GM19025 (cell line): Measurements from ENCODE around the gene FILIP1L.

Source experiments
- ATAC-seq: cut with Tn5 transposase; IDR thresholded peaks from one replicate; pipeline ENCODE4 v1.9.1; 2021; ENCODE audit warnings: mild to moderate bottlenecking, low read depth, moderate library complexity; ENCODE audit not compliant: unreplicated experiment

Gene FILIP1L

DNA sequence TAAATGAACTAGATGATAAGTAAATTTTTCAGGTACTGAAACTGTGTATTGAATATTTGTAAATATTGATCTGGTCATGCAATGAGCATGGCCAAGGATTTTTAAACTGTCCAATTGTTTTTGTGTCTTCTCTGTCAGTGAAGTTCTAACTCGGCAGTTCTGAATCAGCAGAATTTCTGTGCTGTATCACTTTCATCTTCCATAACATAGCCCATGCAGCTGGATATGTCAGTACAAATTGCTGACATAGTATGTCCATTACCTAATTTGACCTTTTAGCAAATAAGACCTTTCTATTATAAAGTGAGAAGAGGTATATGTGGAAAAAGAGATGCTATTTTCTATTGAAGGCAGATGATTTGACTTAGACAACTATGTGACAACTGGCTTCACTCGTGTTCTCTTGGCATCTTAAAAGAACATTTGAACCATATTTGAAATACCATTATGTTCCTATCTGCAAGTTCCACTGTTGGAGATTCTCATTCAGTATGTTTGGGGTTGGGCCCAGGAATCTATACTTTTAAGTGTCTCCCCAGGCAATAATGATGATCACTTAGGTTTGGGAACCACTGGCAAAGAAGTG is 206.2 kb downstream of the FILIP1L start:
- no peak for ATAC-seq

DNA sequence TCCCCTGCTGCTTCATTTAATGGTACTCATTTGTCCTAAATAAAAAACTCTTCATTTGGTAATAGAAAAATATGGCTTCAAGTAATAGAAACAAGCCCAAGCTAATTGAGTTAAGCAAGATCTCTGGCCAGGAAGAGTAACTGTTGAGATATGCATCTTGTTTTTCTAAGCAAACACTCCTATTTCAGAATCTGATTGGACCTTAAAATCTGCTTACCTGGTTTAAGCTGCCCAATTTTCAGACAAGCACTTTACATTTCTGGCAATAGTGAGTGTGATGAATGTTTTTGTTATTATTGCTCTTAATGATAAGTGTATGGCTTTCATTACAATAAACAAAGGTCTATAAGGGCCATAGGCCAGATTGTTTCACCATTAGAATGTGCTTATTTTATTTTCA is 210.4 kb downstream of the FILIP1L start:
- ATAC-seq: no peak

DNA sequence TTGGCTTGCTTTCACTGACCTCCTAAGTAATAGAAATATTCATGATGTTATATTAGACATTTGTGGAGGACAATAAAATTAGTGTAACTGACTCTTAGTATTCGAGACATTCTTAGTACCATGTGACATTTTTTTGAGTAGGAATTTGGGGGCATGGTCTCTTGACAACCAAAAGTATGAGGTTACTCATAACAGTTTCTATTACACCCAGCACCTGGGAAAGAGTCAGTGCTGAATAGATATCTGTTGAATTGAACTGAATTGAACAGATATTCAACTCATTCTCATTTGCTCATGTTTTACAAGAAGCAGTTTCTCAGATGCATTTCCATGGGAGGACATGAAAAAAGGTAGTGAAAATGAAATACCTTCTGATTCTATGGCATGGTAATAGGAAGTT is 212.2 kb downstream of the FILIP1L start:
- ATAC-seq: no peak

DNA sequence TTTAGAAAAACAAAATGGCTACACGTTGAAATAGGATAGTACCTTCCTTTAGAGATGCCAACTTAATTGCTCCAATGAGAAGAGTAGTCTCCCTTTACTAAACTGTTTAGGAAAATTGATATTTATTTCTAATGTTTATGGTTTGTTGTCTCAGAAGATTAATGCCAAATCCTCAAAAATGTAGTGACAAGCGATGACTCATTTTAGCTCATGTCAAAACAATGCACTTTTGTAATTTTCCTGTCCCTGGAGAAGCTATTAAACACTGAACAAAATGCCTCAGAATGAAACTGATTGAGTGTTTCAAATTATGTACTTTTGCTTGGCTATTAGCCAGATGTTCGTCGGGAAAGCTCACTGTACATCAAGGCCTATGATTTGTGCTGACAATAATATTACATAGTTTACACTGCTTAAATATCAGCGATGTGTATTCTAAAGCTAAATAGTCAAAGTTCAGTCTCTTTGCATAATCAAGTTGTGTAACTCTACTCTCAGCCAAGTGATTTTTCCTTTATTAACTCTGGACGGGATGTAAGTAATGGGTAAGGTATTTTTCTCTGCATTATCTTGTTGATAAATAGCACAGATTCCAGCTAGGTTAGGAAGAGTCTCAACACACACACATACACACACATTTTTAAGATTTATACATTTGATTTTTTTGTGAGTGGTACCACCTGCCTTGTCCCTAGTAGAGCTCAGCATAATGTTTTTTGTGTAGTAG is 212.9 kb downstream of the FILIP1L start:
- ATAC-seq: no peak

DNA sequence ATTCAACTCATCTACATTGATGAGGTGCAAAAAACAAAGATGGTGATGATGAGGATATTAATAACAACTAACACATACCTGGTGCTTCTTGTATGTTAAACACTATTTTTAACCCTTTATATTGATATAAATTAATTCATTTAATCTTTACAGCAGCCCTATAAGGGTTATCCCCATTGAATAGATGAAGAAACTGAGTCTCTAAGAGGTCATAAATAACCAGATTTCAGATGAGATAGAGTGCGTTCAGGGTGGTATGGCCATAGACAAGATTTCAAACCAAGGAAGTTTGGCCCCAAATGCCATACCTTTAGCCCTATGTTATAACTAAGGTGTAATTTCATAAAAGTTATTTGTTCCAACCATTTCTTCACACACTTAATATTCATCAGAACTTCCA is 214.1 kb downstream of the FILIP1L start:
- ATAC-seq: no peak

DNA sequence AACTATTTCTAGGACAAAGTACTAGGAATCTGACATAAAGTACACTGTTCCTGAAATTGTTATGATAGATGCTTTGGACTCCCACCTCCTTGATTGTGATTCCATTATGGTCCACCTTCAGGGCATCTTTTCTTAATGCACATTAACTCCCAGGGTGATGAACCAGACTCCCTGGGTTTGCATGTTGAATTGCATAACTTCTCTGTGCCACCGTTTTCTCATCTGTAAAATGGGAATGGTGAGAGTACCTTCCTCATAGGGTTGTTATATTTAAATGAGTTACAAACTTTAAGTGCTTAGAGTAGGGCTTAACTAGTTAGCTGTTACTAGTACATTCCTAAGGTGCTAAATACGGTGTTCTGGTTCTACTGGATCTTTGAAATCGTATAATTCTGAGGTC is 214.7 kb downstream of the FILIP1L start:
- ATAC-seq: no peak

DNA sequence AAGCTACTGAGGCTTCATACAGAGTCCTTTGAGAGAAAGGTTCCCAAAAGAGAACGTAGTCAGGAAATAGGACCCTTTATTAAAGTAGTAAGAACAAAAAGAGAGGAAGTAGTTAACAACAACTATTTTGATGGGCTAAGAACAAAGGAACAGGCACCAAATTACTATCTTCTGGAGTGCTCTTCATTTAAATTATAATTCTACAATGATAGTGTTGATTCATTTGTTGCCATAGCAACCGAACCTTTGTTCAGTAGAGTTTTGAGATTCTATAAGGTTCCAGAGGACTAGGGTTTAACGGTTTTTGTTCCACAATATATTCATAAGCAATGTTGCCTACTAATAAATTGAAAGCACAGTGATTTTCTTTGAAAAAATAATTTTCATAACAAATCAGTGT is 217.8 kb downstream of the FILIP1L start:
- ATAC-seq: no peak

DNA sequence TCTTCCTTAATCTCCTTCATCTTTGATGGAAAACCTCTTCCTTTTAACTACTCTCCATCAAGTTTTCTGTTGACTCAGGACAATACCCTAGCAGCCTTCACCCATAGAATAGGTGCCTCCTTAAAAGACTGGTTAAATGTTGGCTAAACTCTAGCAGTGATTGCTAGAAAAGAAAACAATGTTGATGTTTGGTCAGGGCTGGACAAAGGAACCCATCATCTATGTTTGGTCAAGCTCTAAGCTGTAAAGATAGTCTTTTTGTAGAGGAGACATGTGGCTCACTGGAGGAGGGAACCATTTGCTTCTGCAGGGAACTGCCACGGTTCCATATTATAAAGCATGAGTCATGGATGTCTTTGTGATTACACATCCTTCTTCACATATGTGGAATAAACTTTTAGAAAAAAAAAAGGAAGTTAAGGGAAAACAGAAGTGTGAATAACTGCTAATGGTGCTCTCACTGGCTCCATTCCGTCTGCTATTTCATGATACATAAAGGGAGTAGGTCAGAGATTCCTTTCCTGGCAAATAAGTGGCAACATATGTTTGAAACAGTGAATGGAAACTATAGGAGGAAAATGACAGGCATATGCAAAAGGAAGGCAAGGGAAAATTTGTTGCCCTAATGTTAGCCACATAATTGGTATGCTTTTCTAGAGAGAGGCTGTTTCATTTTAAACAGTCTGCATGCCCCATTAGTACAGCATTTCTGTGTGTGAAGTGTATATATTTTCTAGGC is 218.4 kb downstream of the FILIP1L start:
- ATAC-seq: no peak

DNA sequence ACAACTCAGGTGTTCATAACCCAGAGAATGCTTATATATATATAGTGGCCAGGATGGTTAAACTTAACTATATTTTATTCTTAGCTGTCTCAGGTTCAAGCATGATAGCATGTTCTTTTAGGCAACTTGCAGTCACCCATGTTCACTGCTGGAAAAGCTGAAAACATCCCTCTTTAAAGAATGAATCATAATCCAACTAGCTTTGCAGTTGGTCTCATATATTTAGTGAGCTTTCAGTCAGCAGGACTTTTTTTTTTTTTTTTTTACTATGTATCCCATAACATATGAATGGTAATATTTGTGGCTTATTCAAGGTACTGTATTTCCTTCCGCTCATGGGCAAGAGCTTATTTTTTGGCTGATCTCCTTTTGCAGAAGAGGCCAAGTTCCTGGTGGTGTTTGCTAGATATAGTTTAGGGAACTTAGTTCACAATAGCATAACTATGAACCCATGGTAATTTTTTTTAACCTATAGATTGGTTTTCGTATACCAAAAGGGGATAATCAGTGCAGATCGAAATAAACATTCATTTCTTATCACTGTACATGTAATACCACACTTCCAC is 219.1 kb downstream of the FILIP1L start:
- no peak for ATAC-seq

DNA sequence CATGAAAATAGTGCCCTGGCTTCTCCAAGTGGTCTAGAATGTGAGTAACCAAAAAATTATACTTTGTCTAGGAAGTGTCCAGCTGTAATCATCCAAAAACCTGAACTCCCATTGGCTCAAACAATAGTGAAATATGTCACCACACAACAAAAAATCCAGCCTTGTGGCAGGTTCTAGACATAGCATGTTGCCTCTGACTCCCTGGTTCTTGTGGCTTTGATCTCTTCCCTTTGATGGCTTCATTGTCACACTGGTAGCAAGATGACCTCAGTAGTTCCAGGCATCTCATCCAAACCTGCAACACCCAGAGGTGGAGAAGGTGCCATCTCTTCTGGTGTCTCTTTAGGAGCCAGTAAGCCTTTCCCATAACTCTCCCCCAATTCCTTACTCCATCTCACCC is 222.0 kb downstream of the FILIP1L start:
- no peak for ATAC-seq

DNA sequence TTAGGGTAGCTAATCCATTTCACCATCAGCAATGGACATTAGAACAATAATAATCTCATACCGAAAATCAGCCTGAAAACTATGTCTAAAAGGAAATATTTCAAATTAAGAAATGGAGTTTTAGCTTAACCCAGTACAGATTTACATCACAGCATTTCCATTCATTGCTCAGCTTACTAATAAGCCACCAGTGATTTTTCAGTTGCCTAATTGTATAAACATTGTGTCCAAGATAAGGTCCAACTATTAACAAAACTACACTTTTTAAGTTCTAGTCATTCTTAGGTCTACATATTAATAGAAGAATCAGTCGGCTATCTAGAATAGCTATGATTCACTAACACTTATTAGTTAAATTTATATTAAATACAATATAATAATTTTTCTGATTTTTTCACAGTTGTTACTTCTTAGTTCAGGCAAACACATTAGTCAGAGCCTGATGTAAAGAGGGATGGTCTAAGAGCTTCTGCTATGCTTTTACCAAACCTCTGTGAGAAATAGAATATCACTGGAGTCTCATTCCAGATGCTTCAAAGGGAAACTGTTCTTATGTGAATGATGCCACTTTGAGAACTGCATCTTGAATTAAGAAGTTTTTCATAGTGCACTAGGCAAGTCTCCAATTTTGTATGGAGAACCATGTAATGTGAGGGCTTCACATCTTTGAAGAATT is 222.6 kb downstream of the FILIP1L start:
- ATAC-seq: no peak

DNA sequence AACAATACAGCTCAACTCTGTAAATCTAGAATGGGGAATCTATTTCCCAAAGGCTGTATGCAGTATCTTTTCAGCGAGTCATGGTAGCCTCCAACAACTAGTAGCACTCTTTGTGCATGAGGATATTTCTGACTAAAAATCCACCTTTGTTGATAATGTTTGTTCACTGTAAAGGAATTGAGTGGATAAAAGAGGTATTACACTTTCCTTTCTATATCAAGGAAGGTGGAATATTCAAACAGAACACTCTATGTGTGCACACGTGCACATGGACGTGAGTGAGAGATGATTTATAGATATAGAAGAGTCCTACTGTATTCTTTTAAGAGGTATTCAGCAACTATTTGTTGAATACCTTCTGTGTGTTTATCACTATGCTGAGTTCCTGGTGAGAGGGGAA is 228.4 kb downstream of the FILIP1L start:
- no peak for ATAC-seq

DNA sequence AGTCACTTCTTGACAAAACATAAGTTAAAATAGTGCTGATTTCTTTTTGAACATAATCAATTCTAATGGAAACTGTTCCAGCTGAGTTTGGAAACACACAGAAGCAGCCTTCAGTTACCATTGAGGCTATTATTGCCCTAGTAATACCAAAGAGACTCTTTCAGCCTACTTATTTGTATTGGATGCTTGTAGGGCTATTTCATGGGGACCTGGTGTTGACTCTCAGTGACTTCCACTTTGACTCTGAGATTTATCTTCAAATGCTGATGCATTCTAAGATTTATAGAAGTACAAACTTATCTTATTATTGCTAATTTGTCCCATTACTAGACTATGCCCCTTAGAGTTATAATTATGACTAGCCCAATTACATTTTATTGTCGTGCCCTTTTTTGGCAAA is 229.2 kb downstream of the FILIP1L start:
- no peak for ATAC-seq

DNA sequence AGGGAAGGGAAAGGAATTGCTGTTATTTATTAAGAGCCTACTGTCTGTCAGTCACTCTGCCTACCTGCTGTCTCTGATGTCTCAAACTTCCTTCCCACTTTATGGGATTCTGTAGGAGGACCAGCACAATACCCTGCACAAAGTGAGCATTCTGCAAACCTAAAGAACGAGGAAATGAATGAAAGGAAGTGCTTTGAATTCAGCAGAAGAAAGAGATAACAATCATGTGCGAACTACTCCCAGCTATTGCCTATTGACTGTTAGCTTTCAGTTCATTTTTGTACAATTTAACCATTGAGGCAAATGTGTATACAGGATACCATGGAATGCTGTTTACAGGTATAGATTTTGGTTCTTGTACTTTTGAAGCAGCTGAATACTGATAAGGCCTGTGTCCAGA is 229.8 kb downstream of the FILIP1L start:
- ATAC-seq: no peak

DNA sequence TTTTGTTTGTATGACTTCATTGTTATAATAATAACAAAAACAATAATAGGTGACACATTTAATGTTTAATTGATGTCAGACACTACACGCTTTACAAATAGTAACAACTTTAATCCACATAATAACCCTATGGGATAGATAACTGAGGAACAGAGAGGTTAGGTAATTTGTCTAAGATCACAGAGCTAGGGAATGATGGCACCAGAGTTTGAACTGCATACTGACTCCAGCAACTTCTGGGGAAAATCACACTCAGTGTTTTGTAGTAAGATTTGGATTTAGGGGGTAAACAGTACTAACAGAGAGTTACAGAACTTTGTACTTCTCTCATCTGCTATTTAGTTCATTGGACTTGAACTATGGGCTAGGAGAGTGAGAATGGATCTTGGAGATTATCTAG is 230.6 kb downstream of the FILIP1L start:
- ATAC-seq: no peak

DNA sequence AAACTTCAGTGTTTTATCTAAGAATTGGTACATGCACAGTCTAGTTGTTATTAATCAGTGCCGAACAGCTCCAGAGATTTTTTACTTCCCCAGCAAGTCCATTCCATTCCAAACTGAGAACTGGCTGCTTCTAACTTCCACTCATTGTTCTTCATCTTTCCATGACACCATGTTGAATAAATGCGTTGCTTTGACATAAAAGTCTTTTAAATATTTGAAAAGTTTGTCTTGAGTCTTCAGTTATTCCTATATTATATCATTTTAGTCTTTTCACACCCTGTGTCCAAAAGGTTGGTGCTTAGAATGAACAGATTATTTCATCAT is 231.2 kb downstream of the FILIP1L start:
- no peak for ATAC-seq

DNA sequence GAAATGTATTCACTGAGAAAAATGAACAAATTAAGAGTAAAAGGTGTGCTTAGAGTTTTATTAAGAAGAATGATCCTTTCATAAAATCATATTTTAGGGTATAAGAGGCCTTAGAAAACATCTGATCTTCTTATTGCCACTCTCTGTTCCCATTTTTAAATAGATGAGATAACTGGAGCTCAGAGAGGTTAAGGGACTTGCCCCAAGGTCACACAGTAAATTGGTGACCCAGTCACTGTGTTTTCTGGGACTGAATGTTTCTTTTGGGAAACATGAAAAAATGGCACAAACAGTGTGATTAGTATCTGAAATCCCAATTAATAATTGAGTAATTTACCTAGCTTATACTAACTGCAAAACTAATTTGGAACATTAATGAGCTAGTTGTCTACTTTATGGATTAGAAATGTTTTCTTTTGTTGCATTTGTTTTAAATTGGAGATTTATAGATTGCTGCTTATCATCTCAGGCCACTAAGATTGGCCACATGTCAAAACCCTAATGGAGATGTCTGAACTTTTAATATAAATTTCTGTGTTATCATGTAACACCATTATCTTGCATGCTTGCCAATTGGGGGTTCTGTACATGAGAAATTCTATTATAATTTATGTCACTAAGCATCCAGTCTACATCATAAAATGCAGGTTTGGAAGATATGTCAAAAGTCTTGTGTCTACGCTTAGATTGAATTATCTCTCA is 231.7 kb downstream of the FILIP1L start:
- ATAC-seq: no peak

DNA sequence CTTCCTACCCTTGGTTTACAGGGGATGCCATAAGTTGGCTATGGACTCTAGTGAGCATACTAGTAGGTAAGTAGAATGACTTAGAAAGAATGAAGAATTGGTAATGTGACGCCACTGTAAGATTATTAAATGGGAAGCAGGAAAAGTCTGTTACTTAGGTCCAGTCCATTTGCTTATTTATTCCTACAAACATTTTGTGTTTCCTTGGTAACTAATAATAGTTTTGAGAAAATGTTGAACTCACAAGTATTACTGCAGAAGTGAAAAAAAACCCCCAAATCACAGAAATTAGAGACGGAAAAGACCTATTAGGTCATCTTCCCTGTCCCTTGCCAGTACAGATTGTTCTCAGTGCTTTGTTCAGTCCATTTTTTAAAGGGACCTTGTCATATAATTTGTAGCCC is 233.2 kb downstream of the FILIP1L start:
- no peak for ATAC-seq

DNA sequence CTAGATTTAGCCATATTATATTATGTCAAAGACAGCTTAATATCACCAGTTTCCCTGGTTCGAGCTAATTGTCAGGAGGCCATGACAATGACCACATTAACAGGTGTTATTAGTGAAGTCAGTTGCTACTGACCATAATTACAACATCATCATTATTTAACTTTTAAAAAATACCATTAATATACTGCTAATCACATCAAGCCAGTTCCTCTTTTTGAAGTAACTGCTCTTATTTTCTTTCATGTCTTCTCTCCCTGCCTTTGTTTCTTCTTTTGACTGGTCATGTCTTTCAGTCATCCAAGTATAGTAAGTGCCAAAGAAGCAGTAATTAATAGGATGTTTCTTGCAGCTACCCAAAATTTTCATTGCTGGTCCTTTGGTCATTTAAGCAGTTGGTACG is 235.0 kb downstream of the FILIP1L start:
- no peak for ATAC-seq

DNA sequence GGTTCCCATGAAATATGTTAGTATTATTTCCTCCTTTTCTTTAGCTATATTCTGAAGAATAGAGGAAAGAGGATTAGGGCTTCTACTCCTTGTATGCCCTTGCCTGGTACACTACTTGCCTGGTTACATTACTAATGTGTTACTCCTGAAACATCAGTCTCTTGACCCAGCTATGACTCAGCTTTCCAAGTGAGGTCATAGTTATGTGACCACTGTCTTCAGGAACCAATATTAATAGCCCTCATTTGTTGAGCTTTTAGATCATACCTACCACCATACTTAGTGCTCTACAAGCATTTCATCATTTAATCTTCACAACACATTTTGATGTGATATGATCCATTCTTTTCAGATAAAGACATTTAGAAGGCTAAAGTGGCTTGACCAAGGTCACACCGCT is 236.3 kb downstream of the FILIP1L start:
- no peak for ATAC-seq
